NCI-H2196 (cell line): ENCODE measurements around the gene AUTS2.

ENCODE experiments used
- DNase-seq: peaks from one replicate; lab custom pipeline; 2025; ENCODE audit not compliant: unreplicated experiment; lab: John Stamatoyannopoulos, UW

The AUTS2 gene

GRCh38 chr7:69813637-69814240, 215.5 kb downstream of the AUTS2 start:
- no peak for DNase-seq

- no peak for DNase-seq
Observed at GRCh38 chr7:69814421-69814962, 216.2 kb downstream of the AUTS2 start.

DNA sequence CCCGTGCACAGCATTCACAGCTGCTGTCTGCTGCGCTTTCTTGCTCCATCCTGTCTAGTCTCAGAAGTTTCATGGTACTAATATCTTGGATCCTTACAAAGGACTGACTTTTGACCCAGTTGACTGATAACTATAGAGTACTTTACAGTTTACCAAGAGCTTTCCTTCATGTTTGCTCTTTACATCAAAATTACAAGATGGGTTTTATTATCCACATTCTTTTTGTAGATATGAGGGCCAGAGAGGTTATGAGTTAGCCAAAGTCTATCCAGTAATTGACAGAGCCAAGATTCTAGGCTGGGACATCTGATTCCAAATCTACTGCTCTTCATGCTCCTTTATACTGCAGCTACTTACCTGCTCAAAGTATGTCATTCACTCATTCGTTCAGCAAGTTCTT, 218.2 kb downstream of the AUTS2 start:
- DNase-seq = no peak

GRCh38 chr7:69817121-69817520, 218.8 kb downstream of the AUTS2 start:
- DNase-seq = no peak

- no peak for DNase-seq
Observed at GRCh38 chr7:69817841-69818635, 219.8 kb downstream of the AUTS2 start.

DNA sequence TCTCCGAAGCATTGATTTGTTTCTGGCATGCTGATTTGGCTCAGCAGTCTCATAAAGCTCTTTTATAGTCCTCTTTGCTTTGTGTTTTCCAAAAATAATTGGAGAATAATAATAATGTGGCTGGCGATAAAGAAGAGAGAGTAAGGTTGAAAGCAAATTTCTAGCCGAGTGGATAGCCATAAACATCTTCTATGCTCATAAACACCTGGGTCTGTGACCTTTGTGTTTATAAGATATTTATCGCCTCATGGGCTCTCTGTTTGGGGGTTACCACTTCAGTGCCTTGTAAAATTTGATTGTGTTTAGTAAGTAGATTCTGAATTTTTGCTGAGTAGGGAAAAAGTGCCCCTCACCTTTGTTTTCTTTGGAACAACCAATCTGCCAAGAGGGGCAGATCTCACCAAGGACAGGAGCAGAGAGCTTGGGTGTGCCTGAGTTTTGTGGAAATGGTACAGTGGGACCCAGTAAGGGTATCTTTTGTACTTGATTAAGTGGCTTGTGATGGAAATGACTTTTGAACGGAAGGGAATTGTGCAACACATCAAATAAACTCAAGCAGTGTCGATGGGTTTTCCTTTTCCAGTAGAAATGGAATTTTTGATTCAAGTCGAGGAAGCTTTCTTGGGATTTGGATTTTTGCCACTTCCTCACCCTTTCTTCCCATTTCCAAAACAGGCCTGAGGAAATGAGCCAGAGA, 220.5 kb downstream of the AUTS2 start:
- no peak for DNase-seq

GRCh38 chr7:69819333-69819705, 221.0 kb downstream of the AUTS2 start:
- no peak for DNase-seq

DNA sequence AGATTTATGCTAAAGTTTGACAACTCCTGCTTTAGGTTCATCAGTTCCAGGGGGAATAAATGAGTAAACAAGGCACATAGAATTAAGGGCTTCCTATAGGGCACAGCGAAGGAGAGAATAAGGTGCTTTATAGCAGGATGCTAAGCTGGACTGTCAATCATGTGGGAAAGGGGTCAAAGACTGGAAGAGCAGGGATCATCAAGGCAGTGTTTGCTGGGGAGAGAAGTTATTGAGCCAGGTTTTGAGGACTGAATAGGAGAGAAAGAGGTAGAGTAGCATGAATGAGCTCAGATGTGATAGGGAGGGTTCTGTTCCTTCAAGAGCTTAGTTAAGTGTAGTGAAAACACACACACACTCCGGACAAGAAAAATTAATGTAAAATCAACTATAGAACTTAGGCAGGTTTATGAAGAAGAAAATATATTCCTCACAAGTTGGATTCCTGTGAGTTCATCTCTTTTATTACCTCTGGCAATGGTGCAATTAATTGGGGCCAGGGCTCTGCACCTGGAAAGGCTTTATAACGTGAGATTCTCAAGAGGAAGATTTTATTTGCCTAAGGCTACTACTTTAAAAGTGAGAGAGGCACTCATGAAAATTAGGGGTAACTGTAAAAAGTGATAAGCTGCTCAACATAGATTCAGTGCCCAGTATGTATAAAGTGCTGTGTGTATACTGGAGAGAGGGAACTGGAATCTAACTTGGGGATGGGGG, 222.4 kb downstream of the AUTS2 start:
- no peak for DNase-seq

DNA sequence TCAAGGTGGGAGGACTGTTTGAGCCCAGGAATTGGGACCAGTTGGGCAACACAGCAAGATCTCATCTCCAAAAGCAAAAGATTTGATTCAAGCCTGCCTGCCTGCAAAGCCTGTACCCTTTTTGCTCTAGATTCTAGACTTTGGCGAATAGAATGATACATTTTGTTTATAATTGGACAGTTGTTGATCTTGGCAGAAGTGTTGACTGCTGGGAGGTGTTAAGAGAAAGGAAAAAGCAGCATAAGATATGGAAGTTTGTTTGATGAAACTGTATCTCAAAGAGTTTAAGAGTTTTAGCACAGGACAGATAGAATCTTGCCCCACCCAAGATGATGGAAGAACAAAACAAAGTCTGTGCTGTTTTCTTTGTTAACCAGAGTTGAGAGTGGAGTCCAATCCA, 224.1 kb downstream of the AUTS2 start:
- DNase-seq = no peak

GRCh38 chr7:69823151-69823744, 225.0 kb downstream of the AUTS2 start:
- no peak for DNase-seq

GRCh38 chr7:69825113-69825972, 227.1 kb downstream of the AUTS2 start:
- no peak for DNase-seq

- no peak for DNase-seq
Observed at GRCh38 chr7:69826283-69826682, 228.0 kb downstream of the AUTS2 start.

- DNase-seq = no peak
Observed at GRCh38 chr7:69827140-69827539, 228.9 kb downstream of the AUTS2 start.

DNA sequence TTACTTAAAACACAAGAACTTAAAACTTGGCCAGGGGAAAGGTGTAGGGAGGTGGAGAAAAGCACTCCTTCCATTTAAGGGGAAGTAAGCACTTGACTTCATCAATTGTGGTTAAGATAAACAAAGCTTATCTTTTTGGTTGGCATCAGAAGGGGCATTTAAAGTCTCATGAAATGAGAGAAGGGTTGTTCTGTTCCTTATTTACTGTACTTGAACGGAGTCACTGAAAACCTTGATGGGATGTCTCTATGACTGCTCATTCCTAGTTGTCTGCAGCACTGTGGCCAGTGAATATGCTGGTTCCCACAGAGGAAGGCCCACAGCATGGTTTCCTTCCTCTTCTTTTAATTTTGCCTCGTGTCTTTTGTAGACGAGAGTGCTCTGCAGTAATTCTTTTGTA, 229.3 kb downstream of the AUTS2 start:
- DNase-seq = peak; percentile 31

DNA sequence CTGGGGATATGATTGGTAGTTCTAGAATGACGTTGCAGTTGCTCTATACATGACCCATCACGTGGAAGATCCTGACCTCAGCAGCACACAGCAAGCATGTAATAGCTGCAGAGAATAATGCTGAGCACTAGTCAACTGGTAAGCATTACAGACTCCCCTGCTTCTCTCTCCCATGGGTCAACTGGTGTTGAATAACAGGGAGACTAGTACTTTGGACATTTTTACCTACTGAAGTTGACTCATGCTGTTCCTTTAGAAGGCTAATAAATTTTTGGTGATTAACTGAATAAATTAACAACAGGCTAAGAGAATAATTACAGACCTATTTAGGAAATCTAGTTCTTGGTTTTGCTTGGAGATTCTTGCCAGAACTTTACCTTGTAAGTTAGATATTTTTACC, 234.1 kb downstream of the AUTS2 start:
- DNase-seq = no peak

- no peak for DNase-seq
Observed at GRCh38 chr7:69833964-69834363, 235.7 kb downstream of the AUTS2 start.

- no peak for DNase-seq
Observed at GRCh38 chr7:69836702-69837101, 238.4 kb downstream of the AUTS2 start.

DNA sequence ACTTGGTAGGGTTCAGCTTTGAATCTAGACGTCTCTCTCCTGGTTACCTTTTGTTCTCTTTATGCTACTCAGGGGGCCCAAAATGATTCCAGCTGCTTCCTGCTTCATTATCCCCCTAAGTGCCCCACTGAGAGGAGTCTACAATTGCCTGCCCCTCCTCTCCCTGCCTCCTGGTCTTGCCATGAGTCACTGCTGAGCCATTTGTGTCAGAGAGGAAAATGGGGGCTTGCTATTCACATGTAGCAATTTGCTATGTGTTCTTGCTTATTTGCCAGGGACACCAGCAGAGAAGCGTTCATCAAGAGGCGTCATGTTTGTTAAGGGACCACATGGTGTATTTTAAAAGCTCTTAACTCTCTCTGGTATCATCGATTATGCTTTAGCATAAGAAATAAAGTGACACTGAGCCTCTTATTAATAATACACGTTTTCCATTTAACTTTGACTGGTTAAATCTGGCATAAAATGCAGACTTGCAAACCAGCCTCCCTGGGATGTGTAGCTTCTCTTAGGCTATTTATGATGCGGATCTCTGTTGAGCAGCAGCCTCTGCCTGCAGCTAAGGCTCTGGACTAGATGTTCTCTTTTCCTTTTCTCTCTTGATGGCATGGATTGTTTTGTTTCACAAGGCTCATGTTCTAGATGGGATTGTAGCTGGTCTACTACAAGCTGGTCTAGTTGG, 239.3 kb downstream of the AUTS2 start:
- no peak for DNase-seq

DNA sequence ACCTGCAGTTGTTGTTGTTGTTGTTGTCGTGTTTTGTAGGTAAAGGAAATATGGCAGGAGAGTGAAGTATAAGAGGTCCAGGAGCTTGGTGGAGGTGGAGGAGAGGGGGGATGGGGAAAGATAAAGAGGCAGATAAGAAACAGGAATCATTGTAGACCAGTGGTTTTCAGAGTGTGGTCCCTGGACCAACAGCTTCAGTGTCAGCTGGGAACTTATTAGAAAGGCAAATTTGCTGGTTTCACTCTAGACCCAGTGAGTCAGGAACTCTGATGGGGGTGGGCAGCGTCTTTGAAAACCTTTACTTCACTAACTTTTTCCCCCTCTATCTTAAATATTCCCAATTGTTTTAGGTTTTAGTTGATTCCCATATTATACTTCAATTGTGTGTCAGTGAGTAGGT, 241.5 kb downstream of the AUTS2 start:
- DNase-seq = no peak
